A549 (cell line): ENCODE measurements around the gene C20orf204.

Experiments
- CEBPB ChIP-seq, 2 experiments: fragments of >200 bp in 1 of 2; sonication (Bioruptor Twin) in 1 of 2; formaldehyde crosslinking in 1 of 2; IDR thresholded peaks; 2 replicates each; pipeline ENCODE4 v1.6.1; 2012 to 2016
- HDAC2 ChIP-seq: fragments of 200-600 bp; sonication (generic); IDR thresholded peaks from 2 replicates; pipeline ENCODE4 v1.6.1; 2016
- JUNB ChIP-seq: fragments of >200 bp; sonication (Bioruptor Twin); formaldehyde crosslinking; IDR thresholded peaks from 2 replicates; pipeline ENCODE4 v1.6.1; 2016
- KDM5A ChIP-seq: fragments of 200-600 bp; sonication (generic); IDR thresholded peaks from 2 replicates; pipeline ENCODE4 v1.6.1; 2016; ENCODE audit warnings: antibody characterized with exemption, mild to moderate bottlenecking
- NPAS2 ChIP-seq: fragments of 250-450 bp; sonication (Bioruptor Pico); IDR thresholded peaks from 2 replicates; pipeline ENCODE4 v1.8.0; 2022; ENCODE audit warnings: mild to moderate bottlenecking, moderate library complexity, borderline replicate concordance
- POLR2A ChIP-seq: IDR thresholded peaks from 2 replicates; pipeline ENCODE4 v1.6.1; 2012; ENCODE audit warnings: mild to moderate bottlenecking, low read length
- RAD21 ChIP-seq, 2 experiments: fragments of >200 bp in 1 of 2; sonication (Bioruptor Twin) in 1 of 2; formaldehyde crosslinking in 1 of 2; IDR thresholded peaks in 1 of 2; conservative IDR thresholded peaks in 1 of 2; 2 replicates in 1 of 2; 3 replicates in 1 of 2; pipeline ENCODE4 v1.6.1; 2012 to 2018; ENCODE audit warnings: inconsistent platforms in 1 of 2
- RCOR1 ChIP-seq: fragments of 150-350 bp; IDR thresholded peaks from 2 replicates; pipeline ENCODE4 v1.6.1; 2014; ENCODE audit warnings: antibody characterized with exemption, low read length, low read depth
- TF ChIP-seq, protein P1 (sequence below): fragments of >200 bp; sonication (Bioruptor Twin); formaldehyde crosslinking; IDR thresholded peaks from 3 replicates; pipeline ENCODE4 v1.5.1; 2016
- TF ChIP-seq, protein P2 (sequence below): IDR thresholded peaks from 2 replicates; pipeline ENCODE4 v1.6.1; 2012
- TF ChIP-seq, protein P3 (sequence below): fragments of 450-650 bp; IDR thresholded peaks from 2 replicates; pipeline ENCODE4 v1.6.1; 2014; ENCODE audit warnings: antibody characterized with exemption

DNA sequence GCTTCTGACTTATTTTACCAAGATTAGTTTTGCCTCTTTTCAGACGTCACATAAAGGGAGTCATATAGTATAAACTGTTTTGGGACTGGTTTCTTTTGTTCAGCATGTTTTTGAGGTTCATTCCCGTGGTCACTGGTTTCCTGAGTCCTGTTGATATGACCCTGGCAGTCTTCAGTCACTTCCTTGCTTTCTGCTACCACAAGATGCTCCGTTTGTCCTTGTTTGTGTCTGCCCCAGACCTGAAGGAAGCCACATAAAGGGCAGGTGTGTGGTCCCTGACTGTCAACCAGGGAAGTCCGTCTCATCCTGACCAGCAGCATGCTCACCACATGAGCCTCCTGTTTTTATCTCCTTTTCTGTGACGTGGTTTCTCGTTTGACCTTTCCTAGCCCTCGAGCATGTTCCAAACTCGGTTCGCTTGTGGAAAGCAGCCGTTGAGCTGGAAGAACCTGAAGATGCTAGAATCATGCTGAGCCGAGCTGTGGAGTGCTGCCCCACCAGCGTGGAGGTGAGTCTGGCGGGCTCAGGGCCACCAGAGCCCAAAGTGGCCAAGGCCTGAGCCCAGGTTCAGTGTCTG is 26.1 kb upstream of the C20orf204 start:
- TF ChIP-seq, protein P1, sequence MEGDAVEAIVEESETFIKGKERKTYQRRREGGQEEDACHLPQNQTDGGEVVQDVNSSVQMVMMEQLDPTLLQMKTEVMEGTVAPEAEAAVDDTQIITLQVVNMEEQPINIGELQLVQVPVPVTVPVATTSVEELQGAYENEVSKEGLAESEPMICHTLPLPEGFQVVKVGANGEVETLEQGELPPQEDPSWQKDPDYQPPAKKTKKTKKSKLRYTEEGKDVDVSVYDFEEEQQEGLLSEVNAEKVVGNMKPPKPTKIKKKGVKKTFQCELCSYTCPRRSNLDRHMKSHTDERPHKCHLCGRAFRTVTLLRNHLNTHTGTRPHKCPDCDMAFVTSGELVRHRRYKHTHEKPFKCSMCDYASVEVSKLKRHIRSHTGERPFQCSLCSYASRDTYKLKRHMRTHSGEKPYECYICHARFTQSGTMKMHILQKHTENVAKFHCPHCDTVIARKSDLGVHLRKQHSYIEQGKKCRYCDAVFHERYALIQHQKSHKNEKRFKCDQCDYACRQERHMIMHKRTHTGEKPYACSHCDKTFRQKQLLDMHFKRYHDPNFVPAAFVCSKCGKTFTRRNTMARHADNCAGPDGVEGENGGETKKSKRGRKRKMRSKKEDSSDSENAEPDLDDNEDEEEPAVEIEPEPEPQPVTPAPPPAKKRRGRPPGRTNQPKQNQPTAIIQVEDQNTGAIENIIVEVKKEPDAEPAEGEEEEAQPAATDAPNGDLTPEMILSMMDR, result no peak
- TF ChIP-seq POLR2A, result no peak
- TF ChIP-seq RAD21 (conservative IDR thresholded peaks at IDR 0.05 in 1 of 2, IDR thresholded peaks at IDR 0.05 in 1 of 2), result no peak
- TF ChIP-seq, protein P2, sequence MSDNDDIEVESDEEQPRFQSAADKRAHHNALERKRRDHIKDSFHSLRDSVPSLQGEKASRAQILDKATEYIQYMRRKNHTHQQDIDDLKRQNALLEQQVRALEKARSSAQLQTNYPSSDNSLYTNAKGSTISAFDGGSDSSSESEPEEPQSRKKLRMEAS, result no peak
- TF ChIP-seq NPAS2, result no peak
- no peak for TF ChIP-seq CEBPB (IDR thresholded peaks at IDR 0.05)
- TF ChIP-seq KDM5A, result no peak
- TF ChIP-seq JUNB, result no peak
- TF ChIP-seq HDAC2, result no peak
- no peak for TF ChIP-seq RCOR1
- TF ChIP-seq, protein P3, sequence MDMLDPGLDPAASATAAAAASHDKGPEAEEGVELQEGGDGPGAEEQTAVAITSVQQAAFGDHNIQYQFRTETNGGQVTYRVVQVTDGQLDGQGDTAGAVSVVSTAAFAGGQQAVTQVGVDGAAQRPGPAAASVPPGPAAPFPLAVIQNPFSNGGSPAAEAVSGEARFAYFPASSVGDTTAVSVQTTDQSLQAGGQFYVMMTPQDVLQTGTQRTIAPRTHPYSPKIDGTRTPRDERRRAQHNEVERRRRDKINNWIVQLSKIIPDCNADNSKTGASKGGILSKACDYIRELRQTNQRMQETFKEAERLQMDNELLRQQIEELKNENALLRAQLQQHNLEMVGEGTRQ, result no peak
